GM19372 (cell line): ENCODE data around the gene TLE3.

Experiments
- ATAC-seq: cut with Tn5 transposase; IDR thresholded peaks from one replicate; pipeline ENCODE4 v1.9.1; 2021; ENCODE audit warnings: mild to moderate bottlenecking, low read depth, moderate library complexity; ENCODE audit not compliant: unreplicated experiment

Gene TLE3

DNA sequence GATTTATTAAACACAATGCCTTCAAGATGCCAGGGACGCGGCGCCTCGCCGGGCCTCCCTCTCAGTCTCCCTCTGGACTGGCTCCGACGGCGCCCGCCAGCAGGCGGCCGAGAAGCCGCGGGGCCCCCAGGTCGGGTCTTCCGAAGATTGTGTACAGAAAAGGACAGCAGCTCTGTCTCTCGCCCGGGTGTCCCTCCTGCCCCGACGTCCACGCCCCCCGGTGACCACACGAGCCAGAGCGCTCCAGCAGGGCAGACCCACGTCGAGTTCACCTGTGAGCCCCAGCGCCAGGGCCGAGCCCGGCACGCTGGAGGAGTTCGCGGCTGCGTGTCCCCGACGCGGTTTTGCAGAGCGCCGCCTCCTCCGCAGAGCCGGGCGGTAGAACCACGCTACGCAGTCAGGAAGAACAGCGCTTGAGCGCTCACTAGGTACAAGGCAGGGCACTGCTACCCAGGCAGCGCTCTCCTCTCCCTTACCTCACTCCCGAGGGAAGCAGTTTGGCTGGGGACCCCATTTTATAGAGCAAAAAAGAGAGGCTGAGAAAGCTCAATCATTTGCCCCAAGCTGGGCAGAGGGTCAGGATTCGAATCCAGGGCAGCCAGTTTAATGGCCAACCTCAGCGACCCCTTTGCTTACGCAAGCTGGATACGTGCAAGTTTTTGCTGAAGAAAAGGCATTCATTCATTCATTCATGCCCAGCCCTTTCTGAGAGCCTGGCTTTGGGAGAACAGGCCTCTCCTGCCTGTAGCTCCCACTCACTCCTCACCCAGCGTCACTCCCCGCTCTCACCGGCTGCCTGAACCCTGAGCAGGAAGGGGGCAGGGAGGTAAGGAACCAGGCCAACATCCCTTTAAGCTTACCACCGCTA lies 3.0 kb upstream of the TLE3 start:
- ATAC-seq: no peak

- no peak for ATAC-seq
Measured at GRCh38 chr15:70099967-70100473, 2.3 kb upstream of the TLE3 start.

DNA sequence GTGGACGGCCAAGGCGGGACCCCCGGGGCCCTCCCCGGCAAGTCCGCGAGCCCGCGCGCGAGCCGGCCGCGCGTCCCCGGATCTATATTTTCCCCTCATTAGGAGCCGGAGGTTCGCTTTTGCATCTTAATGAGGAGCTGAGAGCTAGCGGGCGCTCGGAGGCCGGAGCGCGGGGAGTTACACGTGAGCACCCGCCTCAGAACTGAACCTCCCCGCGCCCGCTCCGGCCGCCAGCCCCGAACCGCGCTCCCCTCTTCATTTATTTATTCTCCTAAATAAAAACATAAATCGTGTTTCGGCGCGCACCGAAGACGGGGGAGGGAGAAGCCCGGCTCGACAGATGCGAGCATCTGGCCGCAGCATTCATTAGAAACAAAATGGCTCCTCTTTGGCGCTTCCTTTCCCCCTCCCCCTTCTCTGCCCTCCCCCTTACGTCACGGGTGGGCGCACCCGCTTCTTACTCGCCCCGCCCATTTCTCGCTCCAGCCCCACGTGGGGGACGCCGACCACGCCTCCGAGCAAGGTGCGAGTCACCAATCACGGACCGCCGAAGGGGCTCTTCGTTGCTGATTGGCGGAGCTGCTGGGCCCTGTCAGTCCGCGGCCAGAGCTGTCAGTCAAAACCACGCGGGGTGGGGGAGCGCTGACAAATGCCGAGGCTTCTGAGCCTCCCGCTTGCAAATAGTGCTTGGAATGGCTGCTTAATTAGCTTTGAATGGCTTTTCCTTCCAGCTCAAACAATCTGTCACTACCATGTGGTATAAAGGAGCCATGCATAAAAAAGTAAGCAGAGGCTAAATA lies 1.6 kb upstream of the TLE3 start:
- ATAC-seq: peak; percentile 70

DNA sequence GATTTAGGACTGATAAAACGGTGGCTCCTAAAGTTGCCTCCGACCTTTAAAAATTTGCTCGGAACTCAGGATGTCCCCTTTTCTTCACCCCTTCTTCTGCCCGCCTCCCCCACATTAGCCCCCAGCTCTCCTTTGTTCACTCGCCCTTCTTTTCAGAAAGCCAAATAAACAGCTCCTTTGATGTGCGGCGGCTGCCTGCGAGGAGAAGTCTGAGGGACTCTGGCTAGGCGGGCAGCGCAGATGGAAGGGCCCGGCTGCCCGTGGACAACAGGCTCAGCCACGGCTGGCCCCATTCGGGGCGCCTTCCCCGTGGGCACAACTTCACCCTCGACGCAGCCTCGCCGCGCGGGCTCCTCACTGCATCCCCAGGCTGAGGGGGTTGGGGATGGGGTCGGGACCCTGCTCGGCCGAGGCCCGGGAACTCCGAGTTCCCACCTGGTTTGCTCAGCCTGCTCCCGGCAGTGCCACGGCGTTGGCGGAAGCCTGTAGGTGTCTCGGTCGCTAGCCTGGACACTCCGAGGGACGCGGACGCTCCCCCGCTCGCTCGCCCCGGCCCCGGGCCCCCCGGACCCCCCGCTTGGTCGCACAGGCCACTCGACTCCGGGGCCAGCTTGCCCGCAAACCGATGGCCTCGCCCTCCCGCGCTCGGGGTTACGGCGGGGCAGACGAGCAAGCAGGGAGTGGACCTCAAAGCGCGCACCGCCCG lies 897 bp upstream of the TLE3 start:
- no peak for ATAC-seq

DNA sequence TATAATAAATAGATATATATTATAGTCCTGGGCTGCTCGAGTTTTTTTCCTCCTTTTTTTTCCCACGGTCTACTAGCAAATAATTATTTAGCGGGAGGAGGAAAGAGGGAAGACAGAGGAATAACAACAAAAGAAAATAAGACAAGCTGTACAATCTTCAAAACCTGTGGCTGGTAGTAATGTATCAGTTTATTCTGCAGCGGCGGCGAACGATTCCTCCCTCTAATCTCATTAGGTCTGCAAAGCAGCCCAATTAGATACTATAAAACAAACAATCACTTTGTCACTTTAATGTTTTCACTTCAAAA lies 390 bp upstream of the TLE3 start:
- ATAC-seq: no peak

DNA sequence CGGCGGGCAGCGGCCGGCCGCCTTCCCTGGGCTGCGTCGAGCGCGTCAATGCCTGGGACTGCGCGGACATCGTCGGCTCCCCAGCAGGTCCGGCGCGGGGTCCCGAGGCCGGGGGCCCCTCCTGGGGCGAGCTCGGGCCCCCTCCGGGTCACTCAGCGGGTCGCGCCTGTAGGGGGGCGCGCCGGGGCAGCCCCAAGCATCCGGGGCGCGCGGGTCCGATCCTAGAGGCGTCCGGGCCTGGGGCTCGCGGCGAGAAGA lies 725 bp downstream of the TLE3 start:
- no peak for ATAC-seq

DNA sequence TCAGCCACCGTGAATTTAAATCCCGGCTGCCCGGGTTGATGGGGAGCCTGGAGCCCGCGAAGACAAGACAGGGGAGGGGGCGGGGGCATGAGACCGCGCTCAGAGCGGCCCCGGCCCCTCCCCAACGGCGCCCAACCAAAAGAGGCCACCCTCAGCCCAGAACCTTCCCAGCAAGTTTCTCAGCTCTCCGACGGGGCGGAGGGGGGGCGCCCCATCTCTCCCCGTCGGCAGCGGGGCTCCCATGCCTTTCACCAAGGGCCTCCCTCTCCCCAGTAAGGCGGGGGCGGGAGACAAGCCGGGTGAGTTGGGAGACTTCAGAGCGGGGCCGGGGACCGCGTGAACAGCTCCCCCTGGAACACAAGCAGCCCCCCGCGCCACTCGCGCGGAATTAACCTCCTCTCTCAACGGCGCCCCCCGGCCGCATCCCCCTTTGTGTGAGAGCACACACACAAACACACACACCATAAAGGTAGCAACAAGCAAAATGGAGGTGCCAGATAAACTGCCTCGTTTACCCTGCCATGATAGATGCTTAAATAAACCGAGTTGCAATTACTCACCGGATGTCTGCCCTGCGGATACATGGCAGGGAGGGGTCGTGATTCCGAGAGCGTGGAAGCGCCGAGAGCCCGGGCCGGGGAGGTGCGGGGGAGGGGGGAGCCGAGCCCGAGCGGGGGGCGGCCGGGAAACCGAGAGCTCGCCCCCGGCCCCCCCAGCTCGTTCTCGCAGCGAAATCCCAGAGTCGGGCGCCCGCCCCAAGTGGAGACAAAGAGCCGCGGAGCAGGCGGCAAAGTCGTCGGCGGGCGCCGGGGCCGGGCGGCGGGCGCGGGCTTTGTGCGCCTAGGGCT lies 1.3 kb downstream of the TLE3 start:
- no peak for ATAC-seq

GRCh38 chr15:70095408-70096214 lies 2.1 kb downstream of the TLE3 start:
- no peak for ATAC-seq

DNA sequence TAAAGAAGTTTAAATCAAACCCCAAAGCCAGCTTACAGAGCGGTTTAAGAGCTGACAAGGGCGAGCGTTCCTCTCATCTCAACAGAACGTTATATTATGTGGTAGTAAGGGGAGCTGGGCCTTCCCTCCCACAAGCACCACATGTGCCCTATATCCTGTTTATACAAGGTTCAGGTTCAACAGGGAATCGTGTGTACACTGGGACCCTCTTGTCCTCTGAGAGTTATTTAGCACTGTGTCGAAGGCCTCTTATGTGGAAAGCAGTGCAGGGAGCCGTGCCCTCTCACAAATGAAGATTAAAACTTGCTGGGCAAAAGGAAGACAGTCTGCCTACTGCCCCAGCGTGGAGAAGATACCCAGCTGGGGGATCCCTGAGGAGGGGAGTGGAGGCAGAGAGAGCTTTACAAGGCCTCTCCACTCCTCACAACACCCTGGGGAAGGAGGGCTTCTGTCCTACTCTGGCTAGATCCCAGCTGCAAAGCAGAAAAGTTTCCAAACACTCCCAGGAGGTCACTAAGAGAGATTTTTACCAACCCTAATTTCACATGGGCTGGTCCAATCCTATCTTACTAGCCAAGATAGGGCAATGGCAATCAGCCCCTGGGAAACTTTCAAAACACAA lies 2.9 kb downstream of the TLE3 start:
- no peak for ATAC-seq

- no peak for ATAC-seq
Measured at GRCh38 chr15:70093481-70094319, 4.0 kb downstream of the TLE3 start.

GRCh38 chr15:70093070-70093469 lies 4.6 kb downstream of the TLE3 start:
- no peak for ATAC-seq

DNA sequence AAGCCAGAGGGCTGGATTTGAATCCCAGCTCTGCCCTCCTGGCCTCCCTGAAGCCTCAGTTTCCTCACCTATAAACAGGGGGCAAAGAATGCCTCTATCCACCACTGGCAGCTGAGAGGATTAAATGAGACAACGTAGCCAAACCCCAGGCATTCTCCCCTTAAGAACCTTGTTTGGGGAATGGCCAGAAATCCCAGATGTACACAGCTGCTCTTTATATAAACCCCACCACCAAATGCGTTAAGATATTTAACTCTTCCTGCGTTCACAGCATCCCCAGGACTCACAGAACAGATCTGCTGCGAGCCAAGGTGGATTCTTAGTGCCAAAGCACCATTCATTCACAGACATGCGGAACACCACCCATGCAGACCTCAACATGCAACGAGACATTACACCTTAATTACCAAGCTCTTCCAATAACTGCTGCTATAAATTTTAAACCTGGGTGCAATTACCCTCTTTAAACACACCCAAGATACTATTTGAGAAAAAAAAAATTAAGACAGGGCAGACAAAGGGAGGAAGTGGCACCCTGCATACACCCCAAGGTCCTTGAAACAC lies 5.2 kb downstream of the TLE3 start:
- no peak for ATAC-seq

- no peak for ATAC-seq
Measured at GRCh38 chr15:70091726-70092463, 5.8 kb downstream of the TLE3 start.

DNA sequence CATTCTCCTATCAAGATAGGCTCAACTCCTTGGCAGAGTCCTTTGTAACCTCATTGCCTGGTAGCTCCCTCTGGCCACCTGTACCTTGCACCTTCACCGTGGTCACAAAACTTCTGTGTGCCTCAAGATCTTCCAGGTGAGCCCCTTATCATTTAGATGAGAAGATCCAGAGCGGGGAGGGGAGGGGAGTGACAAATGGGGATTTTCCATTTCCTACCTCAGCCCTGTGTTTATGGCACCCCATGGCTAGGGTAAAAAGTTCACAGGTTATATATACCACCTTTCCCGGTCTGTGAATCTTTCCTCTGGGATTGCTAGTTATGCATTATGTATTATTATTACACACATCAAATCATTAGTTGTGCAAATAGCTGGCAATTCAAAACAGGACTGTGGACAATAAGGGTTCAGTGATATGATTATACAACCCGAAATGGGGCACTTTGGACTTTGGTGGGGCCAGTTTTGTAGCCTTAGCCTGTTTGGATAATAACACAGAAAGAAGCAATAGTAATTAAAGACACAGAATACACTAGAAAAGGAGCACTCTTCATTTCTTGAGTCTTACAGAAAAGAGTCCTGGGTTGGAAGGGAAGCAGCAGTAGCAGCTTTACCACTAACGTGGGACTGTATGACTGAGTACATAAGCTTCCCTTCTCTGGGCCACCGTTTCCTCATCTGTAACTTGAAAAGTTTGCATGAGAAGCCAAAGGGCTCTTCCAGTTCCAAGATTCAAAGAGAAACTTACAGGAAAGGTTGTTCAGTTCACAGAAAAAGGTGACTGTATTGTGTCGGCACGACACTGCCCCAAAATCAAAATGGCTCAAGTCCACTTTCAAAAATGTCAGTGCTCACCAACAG lies 7.1 kb downstream of the TLE3 start:
- no peak for ATAC-seq

- no peak for ATAC-seq
Measured at GRCh38 chr15:70089692-70089971, 8.1 kb downstream of the TLE3 start.

DNA sequence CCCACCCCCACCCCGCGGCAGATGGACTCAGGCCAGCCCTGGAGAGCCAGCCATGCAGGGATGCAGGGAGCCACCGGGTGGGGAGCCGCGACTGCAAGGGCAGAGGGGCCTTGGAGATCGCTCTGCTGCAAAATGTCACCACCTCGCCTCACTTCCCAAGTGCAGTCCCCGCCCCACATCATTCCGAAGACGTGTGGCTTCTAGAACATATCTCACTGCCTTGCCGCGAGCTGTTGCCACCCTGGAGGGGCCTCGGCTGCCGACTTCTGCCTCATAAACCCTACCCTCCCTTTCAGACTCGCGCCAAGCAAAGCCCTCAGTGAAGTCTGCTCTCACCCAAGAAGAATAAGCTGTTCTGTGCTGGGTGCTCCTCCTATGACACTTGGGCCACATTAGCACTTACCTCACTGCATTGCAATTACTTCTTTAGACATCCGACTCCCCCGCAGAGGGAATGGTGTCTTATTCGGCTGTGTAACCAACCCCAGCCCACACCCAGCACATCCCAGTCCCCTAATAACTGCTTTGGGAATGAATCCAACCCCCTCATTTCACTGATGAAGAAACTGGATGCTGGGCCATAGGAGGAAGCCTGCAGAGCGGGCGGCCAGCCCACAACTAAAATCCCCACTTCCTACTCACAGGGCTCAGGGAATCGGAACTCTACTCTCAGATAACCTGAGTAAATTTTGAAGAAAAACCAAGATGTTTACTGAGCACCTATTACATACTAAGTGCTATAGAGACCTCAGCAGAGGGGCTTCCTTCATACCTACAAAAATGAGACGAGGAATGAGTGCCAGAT lies 8.6 kb downstream of the TLE3 start:
- ATAC-seq: no peak
